Fibroblast of skin of left quadriceps (primary cell): ENCODE results near the gene GARNL3.
A peak's percentile ranks its signal among the peaks of the same experiment; 100 is the strongest.

Experiments used
- DNase-seq, 2 experiments: peaks; one replicate each; pipeline ENCODE4 v3.0.0-alpha.2; 2013; ENCODE audit warnings: low read depth in 2 of 2

The GARNL3 gene

GRCh38 chr9:127386981-127387380 lies 122.4 kb downstream of the GARNL3 start:
- no peak for DNase-seq

GRCh38 chr9:127388037-127388855 lies 123.7 kb downstream of the GARNL3 start:
- DNase-seq = peak; percentile 95 to 96

GRCh38 chr9:127388856-127389238 lies 124.3 kb downstream of the GARNL3 start:
- no peak for DNase-seq

- no peak for DNase-seq
Observed at GRCh38 chr9:127389381-127390247, 125.0 kb downstream of the GARNL3 start.

- no peak for DNase-seq
Observed at GRCh38 chr9:127390248-127390545, 125.6 kb downstream of the GARNL3 start.

- no peak for DNase-seq
Observed at GRCh38 chr9:127390563-127390962, 126.0 kb downstream of the GARNL3 start.

- DNase-seq = no peak
Observed at GRCh38 chr9:127392166-127392565, 127.6 kb downstream of the GARNL3 start.

- no peak for DNase-seq
Observed at GRCh38 chr9:127392976-127393375, 128.4 kb downstream of the GARNL3 start.

- no peak for DNase-seq
Observed at GRCh38 chr9:127393645-127394044, 129.1 kb downstream of the GARNL3 start.

GRCh38 chr9:127395497-127396252 lies 131.1 kb downstream of the GARNL3 start:
- DNase-seq = no peak

GRCh38 chr9:127396253-127396807 lies 131.8 kb downstream of the GARNL3 start:
- no peak for DNase-seq

GRCh38 chr9:127396808-127397645 lies 132.5 kb downstream of the GARNL3 start, which contains the start of gene SLC2A8:
Gene SLC2A8, plus strand, starts transcription at chr9:127397169. Its CDS starts 62 bp downstream, at chr9:127397231.
- DNase-seq = peak; percentile 97

GRCh38 chr9:127397646-127398274 lies 133.2 kb downstream of the GARNL3 start:
- no peak for DNase-seq

- DNase-seq = no peak
Observed at GRCh38 chr9:127398275-127398647, 133.7 kb downstream of the GARNL3 start.

GRCh38 chr9:127398715-127399400 lies 134.3 kb downstream of the GARNL3 start:
- no peak for DNase-seq

GRCh38 chr9:127399736-127400269 lies 135.2 kb downstream of the GARNL3 start:
- no peak for DNase-seq

GRCh38 chr9:127402401-127403090 lies 138.0 kb downstream of the GARNL3 start:
- DNase-seq = no peak

GRCh38 chr9:127403507-127404192 lies 139.1 kb downstream of the GARNL3 start:
- DNase-seq = no peak
